Ascending aorta (tissue), 2 donors: ENCODE measurements around the gene PCDH9. TPM values are rescaled to one million over a fixed set of nuclear protein-coding genes. Genes with fewer than 3 reads are reported as not detected.

Experiments used
- DNase-seq, 2 donors: peaks; one replicate each; pipeline ENCODE4 v3.0.0-alpha.2; 2019; ENCODE audit warnings: low spot score in 2 of 2
- H3K27ac ChIP-seq, 2 donors: fragments of 200-600 bp; sonication (generic); one replicate each; pipeline ENCODE4 v1.5.1; 2016 to 2017; ENCODE audit warnings: mild to moderate bottlenecking in 1 of 2
- H3K27me3 ChIP-seq: fragments of 200-600 bp; sonication (generic); one replicate; pipeline ENCODE4 v1.5.1; 2017
- H3K36me3 ChIP-seq, 2 donors: fragments of 200-600 bp; sonication (generic); one replicate each; pipeline ENCODE4 v1.5.1; 2016
- H3K4me1 ChIP-seq, 2 donors: fragments of 200-600 bp; sonication (generic); one replicate each; pipeline ENCODE4 v1.5.1; 2016 to 2017; ENCODE audit warnings: mild to moderate bottlenecking in 1 of 2
- H3K4me3 ChIP-seq, 2 donors: fragments of 200-600 bp; sonication (generic); one replicate each; pipeline ENCODE4 v1.5.1; 2016 to 2017; ENCODE audit warnings: mild to moderate bottlenecking in 1 of 2
- H3K9me3 ChIP-seq, 2 donors: fragments of 200-600 bp; sonication (generic); one replicate each; pipeline ENCODE4 v1.5.1; 2016
- intact Hi-C: fragments of 100-400 bp; cut with DNase I; formaldehyde crosslinking; loops from one replicate; pipeline ENCODE4 v1.15.1; 2023
- total RNA-seq: library from RNA; depleted of rRNA; stranded (reverse); fragments of >200 nt; gene quantifications from one replicate; pipeline ENCODE4 v1.1.0, GENCODE V29; 2016
- TF ChIP-seq, protein P1 (sequence below), 3 experiments: fragments of 200-600 bp in 2 of 3; fragments of 450-650 bp in 1 of 3; sonication (generic) in 2 of 3; IDR thresholded peaks; one replicate each; pipeline ENCODE4 v1.5.1; 2016 to 2019; ENCODE audit warnings: antibody characterized with exemption in 3 of 3, mild to moderate bottlenecking in 1 of 3, moderate library complexity in 1 of 3

Gene PCDH9
- total RNA-seq, 1 donor from 2014 or later: 3.6 TPM

DNA sequence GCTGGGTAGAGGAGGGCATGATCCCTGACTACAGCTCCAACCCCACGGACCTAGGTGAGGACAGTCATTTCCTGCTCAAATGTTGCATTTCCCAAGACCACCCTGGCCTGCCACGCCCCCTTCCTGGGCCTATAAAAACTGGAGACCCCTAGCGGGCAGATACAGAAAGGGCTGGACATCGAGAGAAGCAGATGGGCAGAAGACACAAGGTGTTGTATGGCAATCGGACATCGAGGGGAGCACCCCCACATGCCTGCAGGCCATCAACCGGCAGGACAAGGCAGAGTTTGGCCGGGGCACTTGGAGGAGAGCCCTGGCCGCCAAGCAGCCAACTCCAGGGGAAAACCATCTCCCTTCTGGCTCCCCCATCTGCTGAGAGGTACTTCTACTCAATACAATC is 746.4 kb downstream of the PCDH9 start:
- Histone ChIP-seq H3K4me3 (no peak overlapping the region), H3K27ac (no peak overlapping the region), H3K36me3 (no peaks in the 10 kb centered on the region), H3K4me1 (no peaks in the 10 kb centered on the region), H3K9me3 (no peaks in the 10 kb centered on the region), H3K27me3 (no peaks in the 10 kb centered on the region)
- DNase-seq: no peak
- TF ChIP-seq, protein P1, sequence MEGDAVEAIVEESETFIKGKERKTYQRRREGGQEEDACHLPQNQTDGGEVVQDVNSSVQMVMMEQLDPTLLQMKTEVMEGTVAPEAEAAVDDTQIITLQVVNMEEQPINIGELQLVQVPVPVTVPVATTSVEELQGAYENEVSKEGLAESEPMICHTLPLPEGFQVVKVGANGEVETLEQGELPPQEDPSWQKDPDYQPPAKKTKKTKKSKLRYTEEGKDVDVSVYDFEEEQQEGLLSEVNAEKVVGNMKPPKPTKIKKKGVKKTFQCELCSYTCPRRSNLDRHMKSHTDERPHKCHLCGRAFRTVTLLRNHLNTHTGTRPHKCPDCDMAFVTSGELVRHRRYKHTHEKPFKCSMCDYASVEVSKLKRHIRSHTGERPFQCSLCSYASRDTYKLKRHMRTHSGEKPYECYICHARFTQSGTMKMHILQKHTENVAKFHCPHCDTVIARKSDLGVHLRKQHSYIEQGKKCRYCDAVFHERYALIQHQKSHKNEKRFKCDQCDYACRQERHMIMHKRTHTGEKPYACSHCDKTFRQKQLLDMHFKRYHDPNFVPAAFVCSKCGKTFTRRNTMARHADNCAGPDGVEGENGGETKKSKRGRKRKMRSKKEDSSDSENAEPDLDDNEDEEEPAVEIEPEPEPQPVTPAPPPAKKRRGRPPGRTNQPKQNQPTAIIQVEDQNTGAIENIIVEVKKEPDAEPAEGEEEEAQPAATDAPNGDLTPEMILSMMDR (IDR thresholded peaks at IDR 0.05): no peak
- intact Hi-C loops: no loop called here

DNA sequence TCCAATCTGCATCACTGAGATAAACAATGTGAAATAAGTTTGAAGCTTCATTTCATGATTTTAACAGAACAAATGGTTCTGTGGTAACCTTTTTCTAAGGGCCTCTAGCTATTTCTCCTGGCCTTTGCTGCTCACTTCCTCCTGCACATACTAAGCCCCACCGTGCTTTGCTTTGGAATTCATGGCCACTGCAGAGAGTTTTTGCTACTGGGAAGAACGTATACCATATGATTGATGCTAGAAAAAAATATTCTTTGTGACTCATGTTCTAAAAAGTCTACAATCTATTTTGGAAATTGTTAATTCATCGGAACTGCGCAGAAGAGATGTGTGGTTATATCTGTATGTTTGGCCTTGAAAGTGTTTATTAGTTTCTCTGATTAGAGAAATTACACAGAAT is 747.3 kb downstream of the PCDH9 start:
- Histone ChIP-seq H3K27ac (no peak overlapping the region), H3K27me3 (no peaks in the 10 kb centered on the region), H3K4me3 (no peak overlapping the region), H3K36me3 (no peaks in the 10 kb centered on the region), H3K4me1 (no peaks in the 10 kb centered on the region), H3K9me3 (no peaks in the 10 kb centered on the region)
- intact Hi-C loops: no loop called here
- no peak for DNase-seq
- TF ChIP-seq, protein P1 (IDR thresholded peaks at IDR 0.05): no peak

DNA sequence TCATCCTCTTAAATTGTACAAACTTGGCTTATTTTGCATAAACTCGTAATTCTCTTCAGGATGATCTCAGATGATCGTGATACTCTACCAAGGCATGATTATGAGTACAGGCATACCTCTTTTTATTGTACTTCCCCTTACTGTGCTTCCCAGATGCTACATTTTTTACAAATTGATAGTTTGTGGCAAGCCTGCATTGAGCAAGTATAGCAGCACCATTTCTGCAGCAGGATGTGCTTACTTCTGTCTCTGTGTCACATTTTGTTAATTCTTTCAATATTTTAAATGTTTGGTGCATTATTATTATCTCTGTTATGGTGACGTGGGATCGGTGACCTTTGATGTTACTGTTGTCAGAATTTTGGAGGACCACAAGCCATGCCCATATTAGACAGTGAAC is 752.3 kb downstream of the PCDH9 start:
- H3K36me3 ChIP-seq: no peaks in the 10 kb centered on the region
- no peak overlapping the region for H3K4me3 ChIP-seq
- H3K27ac ChIP-seq: no peak overlapping the region
- H3K9me3 ChIP-seq: no peaks in the 10 kb centered on the region
- TF ChIP-seq, protein P1 (IDR thresholded peaks at IDR 0.05): no peak
- H3K27me3 ChIP-seq: no peaks in the 10 kb centered on the region
- H3K4me1 ChIP-seq: no peaks in the 10 kb centered on the region
- DNase-seq: no peak
- intact Hi-C loops: no loop called here

DNA sequence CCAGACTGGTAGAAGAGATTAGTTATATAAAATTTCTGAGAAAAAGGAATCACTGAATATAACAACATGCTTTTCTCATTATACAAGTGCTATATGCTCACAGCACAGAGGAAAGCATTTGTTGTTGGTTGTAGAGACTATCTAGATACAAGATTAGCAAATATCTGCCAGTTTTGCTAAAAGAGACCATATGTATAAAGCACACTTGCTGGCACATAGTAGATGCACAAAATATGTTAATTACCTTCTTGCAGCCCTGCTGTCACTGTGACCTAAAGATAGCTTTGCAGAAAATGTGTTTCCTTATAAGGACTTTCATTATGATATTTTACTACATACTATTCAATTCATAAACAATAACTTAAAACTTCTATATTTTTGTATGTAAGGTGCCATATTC is 755.1 kb downstream of the PCDH9 start:
- TF ChIP-seq, protein P1 (IDR thresholded peaks at IDR 0.05): no peak
- no peaks in the 10 kb centered on the region for H3K4me1 ChIP-seq
- no peak overlapping the region for H3K4me3 ChIP-seq
- no peaks in the 10 kb centered on the region for H3K9me3 ChIP-seq
- H3K36me3 ChIP-seq: no peaks in the 10 kb centered on the region
- no peak overlapping the region for H3K27ac ChIP-seq
- intact Hi-C loops: no loop called here
- DNase-seq: no peak
- no peaks in the 10 kb centered on the region for H3K27me3 ChIP-seq

DNA sequence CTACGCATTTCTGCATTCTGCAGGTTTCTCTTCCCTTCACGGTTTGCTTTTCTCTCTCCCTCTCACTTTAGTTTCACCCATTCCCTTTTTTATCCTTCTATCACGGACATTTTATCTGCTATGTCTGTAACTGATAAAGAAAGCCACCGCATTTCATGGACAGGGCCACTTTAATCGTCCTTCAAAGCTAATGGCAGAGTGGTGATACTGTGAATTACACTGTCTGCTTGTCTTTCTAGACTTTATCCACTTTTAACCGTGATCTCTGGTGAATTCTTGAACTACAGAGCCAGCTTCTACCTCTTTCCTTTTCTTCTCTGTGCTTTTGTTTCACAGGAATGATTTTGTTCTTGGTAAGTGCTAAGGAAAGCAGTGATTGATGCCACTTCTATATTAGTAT is 760.4 kb downstream of the PCDH9 start:
- no peaks in the 10 kb centered on the region for H3K36me3 ChIP-seq
- no peaks in the 10 kb centered on the region for H3K4me1 ChIP-seq
- no peaks in the 10 kb centered on the region for H3K9me3 ChIP-seq
- H3K27ac ChIP-seq: no peak overlapping the region
- intact Hi-C loops: no loop called here
- no peaks in the 10 kb centered on the region for H3K27me3 ChIP-seq
- TF ChIP-seq, protein P1 (IDR thresholded peaks at IDR 0.05): no peak
- H3K4me3 ChIP-seq: no peak overlapping the region
- no peak for DNase-seq

DNA sequence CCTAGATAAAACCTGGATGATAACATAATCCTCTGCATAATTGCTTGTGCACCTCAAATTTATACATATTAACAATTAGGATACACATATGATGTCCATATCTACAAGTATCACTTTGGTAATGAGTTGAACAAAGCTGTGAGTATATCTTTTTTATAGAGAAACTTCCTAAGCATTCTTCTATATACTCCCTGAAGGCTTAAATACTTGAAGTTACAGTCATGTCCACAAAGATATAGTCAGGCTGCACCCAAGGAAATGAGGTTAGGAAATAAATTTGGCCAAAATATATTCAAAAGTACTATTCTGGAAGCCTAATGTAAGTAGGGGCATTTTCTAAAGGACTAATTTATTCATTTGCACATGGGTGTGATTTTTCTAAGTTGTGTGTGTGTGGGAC is 761.5 kb downstream of the PCDH9 start:
- no peak overlapping the region for H3K4me3 ChIP-seq
- H3K36me3 ChIP-seq: no peaks in the 10 kb centered on the region
- H3K27ac ChIP-seq: no peak overlapping the region
- DNase-seq: no peak
- TF ChIP-seq, protein P1 (IDR thresholded peaks at IDR 0.05): no peak
- no peaks in the 10 kb centered on the region for H3K9me3 ChIP-seq
- intact Hi-C loops: no loop called here
- H3K4me1 ChIP-seq: no peaks in the 10 kb centered on the region
- H3K27me3 ChIP-seq: no peaks in the 10 kb centered on the region
